Erythroblast (primary cell): ENCODE measurements around the gene SESTD1.

Experiments used
- GATA1 ChIP-seq: IDR thresholded peaks from 2 replicates; pipeline ENCODE4 v1.6.1; 2011; ENCODE audit warnings: low read depth, mild to moderate bottlenecking, control low read depth, low read length, moderate library complexity
- POLR2A ChIP-seq: IDR thresholded peaks from 2 replicates; pipeline ENCODE4 v1.6.1; 2011; ENCODE audit warnings: mild to moderate bottlenecking, low read length

DNA sequence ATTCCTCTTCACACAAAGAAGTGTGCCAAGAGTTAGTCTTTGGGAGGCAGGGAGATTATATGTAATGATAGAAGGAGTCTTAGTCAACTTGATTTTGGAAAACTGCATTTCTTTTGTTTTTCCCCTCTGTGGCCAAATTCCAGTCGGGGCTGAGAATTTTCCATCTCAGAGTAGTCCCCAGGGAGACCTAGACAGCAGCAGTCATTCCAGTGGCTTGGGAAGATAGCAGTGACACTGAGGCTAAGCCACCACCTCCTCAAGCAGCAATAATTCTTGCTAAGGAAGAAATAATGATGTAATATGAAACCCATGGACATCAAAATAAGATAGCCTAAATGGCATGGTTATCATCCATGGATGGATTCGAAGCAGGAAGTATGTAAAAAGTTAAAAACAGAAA is 193.7 kb downstream of the SESTD1 start:
- TF ChIP-seq POLR2A (no peak), GATA1 (no peak)
